HG02840 (cell line): ENCODE data around the gene MAZ.
"Not testable (repeated sequence)": the region's sequence is repeated elsewhere in the genome, so short reads cannot be mapped to it uniquely, and the experiment has no call there.

Experiments
- ATAC-seq: cut with Tn5 transposase; IDR thresholded peaks from one replicate; pipeline ENCODE4 v1.9.1; 2021; ENCODE audit warnings: mild to moderate bottlenecking, moderate library complexity, moderate number of reproducible peaks; ENCODE audit not compliant: unreplicated experiment, low FRiP score

The MAZ gene

GRCh38 chr16:29783094-29783953, 23.0 kb upstream of the MAZ start:
- not testable (repeated sequence) for ATAC-seq

GRCh38 chr16:29784157-29784556, 22.2 kb upstream of the MAZ start:
- no peak for ATAC-seq

- ATAC-seq = no peak
These were observed 21.3 kb upstream of the MAZ start for GRCh38 chr16:29784901-29785500.

- not testable (repeated sequence) for ATAC-seq
These were observed 19.2 kb upstream of the MAZ start for GRCh38 chr16:29787155-29787554.

- ATAC-seq = no peak
These were observed 16.6 kb upstream of the MAZ start for GRCh38 chr16:29789775-29790182.

- ATAC-seq = peak; percentile 88
These were observed 16.0 kb upstream of the MAZ start, which contains the start of gene KIF22 for GRCh38 chr16:29790183-29790948. Gene KIF22, plus strand, starts transcription at chr16:29790751. Its CDS starts 9 bp downstream, at chr16:29790760.

GRCh38 chr16:29790949-29791844, 15.1 kb upstream of the MAZ start:
- no peak for ATAC-seq

GRCh38 chr16:29791845-29792807, 14.2 kb upstream of the MAZ start:
- ATAC-seq = no peak

- not testable (repeated sequence) for ATAC-seq
These were observed 13.2 kb upstream of the MAZ start for GRCh38 chr16:29793153-29793552.

GRCh38 chr16:29794231-29794710, 12.1 kb upstream of the MAZ start:
- no peak for ATAC-seq

GRCh38 chr16:29802416-29802935, 3.9 kb upstream of the MAZ start:
- ATAC-seq = no peak

GRCh38 chr16:29804020-29804419, 2.3 kb upstream of the MAZ start:
- no peak for ATAC-seq

GRCh38 chr16:29804455-29805231, 1.7 kb upstream of the MAZ start:
- ATAC-seq = no peak

GRCh38 chr16:29805232-29806098, 864 bp upstream of the MAZ start:
- peak; percentile 57 for ATAC-seq

GRCh38 chr16:29806641-29807425, 504 bp downstream of the MAZ start:
- no peak for ATAC-seq
